Measurements from ENCODE around the gene SLC34A3.

GRCh38 chr9:137217276-137218211, 13.2 kb upstream of the SLC34A3 start:
- 0 out of 2 replicates have a peak, but pooled peaks have one; percentile 45 for TF ChIP-seq TAF1 (IDR thresholded peaks at IDR 0.05; ENCODE audit: borderline replicate concordance, insufficient read depth, low read length)
- TF ChIP-seq POLR2AphosphoS5 (IDR thresholded peaks at IDR 0.05; ENCODE audit: low read depth, low read length), result peak; percentile 86
- no peak for TF ChIP-seq REST (IDR thresholded peaks at IDR 0.05; ENCODE audit: insufficient read depth in 1 of 2, low read depth in 2 of 2, low read length in 2 of 2)

All from PFSK-1 (cell line).